Activated CD8-positive, alpha-beta memory T cell treated with anti-CD3 and anti-CD28 coated beads for 4 hours (primary cell): ENCODE results near the gene MMP26.

ENCODE experiments used
- DNase-seq, 2 donors: peaks; one replicate each; pipeline ENCODE4 v3.0.0-alpha.2; 2020; ENCODE audit warnings: low read depth in 2 of 2

Gene MMP26

DNA sequence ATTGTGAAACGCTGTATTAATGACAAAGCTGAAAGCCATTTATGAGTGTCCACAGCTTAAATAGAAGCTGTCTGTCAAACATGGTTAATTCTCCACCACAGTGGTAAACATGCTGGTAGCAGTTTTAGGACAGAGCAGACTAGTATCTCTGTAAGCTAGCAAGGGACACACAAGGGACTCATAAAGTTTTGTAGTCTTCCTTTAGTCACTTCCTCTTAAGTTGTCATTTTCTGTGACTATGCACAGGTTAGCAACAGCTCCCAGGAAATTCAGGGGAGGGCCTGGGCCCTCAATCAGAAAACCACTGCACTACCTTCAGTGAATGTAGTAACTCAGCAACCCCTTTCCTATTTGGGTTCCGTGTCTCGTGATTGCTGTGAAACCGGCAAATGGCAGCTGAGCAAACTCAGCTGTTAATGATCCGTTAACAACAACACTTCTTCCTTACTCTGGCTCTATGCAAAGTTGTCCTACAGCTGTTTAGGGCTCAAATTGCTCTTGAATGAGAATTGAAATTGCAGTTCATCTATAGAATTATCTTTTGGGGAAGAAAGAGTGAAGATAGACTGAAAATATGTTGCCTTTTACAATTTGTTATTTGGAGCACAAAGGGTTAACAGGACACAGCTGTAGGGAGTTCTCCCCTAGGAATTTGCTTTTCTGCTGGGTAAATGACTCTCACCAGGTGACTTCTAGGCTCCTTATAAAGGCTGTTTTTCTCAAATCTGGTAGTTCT is at the start of gene MMP26:
Gene MMP26 (plus strand): TSS at position 731 of the 736 bp plus-strand sequence.
- no peak for DNase-seq

GRCh38 chr11:4658629-4659445 is 45.7 kb upstream of the MMP26 start:
- DNase-seq = no peak

- no peak for DNase-seq
Measured at GRCh38 chr11:4662876-4663275, 41.7 kb upstream of the MMP26 start.

GRCh38 chr11:4664183-4664582 is 40.4 kb upstream of the MMP26 start:
- no peak for DNase-seq

DNA sequence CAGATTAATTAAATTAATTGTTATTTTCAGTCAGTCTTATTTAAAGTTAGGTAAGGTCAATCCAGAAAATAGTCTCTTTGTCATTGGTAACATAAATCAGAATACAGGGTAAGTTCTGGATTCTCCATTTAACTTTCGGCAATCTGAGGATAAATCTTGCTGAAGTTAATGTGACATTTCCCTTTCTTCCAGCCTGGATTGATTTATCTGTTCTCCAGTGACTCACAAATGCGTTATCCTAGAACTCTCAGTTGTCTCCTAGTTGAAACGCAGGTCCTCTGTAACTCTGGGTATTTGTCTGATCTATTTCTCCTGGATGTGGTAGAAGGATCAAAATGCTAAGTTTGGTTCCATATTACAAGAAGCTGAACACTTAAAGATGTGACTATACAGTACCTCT is 39.8 kb upstream of the MMP26 start:
- DNase-seq = no peak

GRCh38 chr11:4665424-4665823 is 39.2 kb upstream of the MMP26 start:
- no peak for DNase-seq

DNA sequence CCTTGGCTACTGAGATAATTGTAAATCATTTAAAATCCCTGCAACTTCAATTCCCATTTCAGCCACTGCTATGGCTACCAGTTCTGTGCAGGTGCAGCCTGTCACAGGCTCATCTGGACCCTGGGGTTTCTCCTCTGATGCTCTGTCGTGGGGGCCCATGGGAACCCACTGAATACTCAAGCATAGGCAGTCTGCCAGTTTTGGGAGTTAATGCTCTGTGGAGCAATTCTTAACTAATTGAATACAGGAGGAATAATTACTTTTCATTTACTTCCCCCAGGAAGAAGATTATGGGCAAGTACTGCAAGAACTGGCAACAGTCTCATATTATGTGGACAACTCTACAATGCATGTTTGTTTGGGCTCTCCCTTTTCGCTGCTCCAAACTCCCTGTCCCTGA is 32.8 kb upstream of the MMP26 start:
- no peak for DNase-seq

DNA sequence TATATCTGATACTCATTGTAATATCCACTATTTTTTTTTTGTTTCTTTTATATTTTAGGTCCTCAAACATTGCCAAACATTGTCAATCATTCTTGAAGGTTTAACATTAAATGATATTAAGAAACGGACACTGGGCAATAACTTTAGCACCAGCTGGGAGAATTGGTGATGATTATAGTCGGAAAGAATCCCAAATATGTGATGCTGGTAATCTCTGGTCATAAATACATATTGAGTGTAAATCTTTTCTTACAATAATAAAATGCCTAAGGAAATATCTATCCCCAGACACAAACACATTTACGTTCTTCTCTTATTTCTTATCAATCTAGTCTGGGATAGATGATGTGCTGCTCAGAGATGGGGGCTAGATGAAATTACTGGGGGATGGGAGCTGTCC is 32.1 kb upstream of the MMP26 start:
- DNase-seq = no peak

GRCh38 chr11:4673781-4674180 is 30.8 kb upstream of the MMP26 start:
- DNase-seq = no peak

DNA sequence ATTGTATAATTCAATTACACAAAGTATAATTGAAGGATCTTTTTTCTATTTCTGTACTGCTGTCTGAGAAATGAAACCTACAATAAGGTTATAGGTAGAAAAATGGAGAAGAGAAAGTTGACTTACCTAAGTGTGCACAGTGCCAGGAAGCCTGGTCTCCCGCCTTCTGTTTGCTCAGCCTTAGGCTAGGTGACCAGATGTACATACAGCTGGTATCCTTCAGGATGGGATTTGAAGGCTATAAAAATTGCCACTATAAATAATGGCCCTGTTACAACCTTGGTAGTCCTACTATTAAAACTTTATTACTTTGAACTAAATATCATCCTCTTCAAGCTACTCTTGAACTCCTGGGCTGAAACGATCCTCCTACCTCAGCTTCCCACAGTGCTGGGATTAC is 26.6 kb upstream of the MMP26 start:
- no peak for DNase-seq

DNA sequence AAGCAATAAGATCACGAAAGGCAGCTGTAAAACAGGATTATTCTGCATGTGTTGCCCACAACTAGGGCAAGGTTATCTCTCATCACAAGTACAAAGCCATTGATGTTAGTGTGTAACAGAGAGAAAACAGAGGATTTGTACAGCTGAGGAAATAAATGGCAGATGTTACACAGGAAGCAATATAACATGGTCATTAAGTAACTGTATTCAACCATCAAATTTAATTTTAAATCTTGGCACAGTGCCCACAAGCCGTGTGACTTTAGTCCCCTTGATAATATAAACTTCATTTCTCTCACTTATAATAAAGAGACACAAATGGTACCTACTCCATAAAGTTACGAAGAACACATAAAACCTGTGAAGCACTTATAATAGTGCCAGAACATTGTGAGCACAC is 24.2 kb upstream of the MMP26 start:
- no peak for DNase-seq

GRCh38 chr11:4682623-4683419 is 21.8 kb upstream of the MMP26 start:
- no peak for DNase-seq

- no peak for DNase-seq
Measured at GRCh38 chr11:4684631-4685285, 19.8 kb upstream of the MMP26 start.

- no peak for DNase-seq
Measured at GRCh38 chr11:4695442-4695841, 9.1 kb upstream of the MMP26 start.

DNA sequence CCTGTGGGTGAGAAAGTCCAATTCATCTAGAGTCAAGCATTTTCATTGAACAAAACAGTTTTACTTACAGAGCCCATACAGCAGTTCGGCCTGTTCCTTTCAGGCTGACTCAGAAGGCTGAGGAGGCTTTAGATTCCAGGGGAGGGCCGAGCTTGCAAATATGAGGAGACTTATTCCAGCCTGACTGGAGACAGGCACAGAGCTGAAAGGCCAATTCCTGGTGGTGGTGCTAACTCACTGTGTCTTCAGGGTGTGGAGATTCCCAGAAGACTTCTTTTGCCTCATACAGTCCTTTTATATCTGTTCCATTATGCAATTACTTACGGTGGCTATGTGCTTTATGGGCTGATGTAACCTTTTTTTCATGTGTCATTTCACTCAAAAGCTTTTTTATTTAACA is 7.0 kb upstream of the MMP26 start, which contains the start of gene OR51E2:
Gene OR51E2 (minus strand): TSS at position 269 of the 400 bp plus-strand sequence. CDS start 15,142 bp downstream, outside the sequence.
- no peak for DNase-seq

GRCh38 chr11:4699697-4700435 is 4.7 kb upstream of the MMP26 start:
- no peak for DNase-seq

GRCh38 chr11:4700436-4700820 is 4.2 kb upstream of the MMP26 start:
- DNase-seq = no peak

- no peak for DNase-seq
Measured at GRCh38 chr11:4704790-4705334, 278 bp downstream of the MMP26 start.

GRCh38 chr11:4713241-4713640 is 8.7 kb downstream of the MMP26 start:
- DNase-seq = no peak

- DNase-seq = no peak
Measured at GRCh38 chr11:4714300-4714699, 9.7 kb downstream of the MMP26 start.
